ENCODE data around the gene BTG1. TPM values are rescaled to one million over a fixed set of nuclear protein-coding genes. Genes with fewer than 3 reads are reported as not detected.

BTG1 gene
- total and polyA plus RNA-seq, 2 experiments from 2014 or later = 15.5 to 36.2 TPM

- Histone ChIP-seq H2AFZ (no peak overlapping the region), H3K36me3 (ENCODE audit: insufficient read depth) (no peaks in the 10 kb centered on the region), H3K4me1 (ENCODE audit: insufficient read depth) (no peaks in the 10 kb centered on the region), H3K4me3 (no peak overlapping the region), H3K79me2 (replicated peaks; ENCODE audit: insufficient read depth) (no peaks in the 10 kb centered on the region), H3K9me2 (ENCODE audit: insufficient read depth) (peaks cover 8% of the 10 kb centered on the region; the same call in 1 of the 2 replicates), H3K4me2 (no peak overlapping the region), H3K27ac (ENCODE audit: low read depth) (no peak overlapping the region), H3F3A (replicated peaks; ENCODE audit: low read depth) (no peaks in the 10 kb centered on the region), H3K27me3 (ENCODE audit: insufficient read depth) (no peaks in the 10 kb centered on the region), H4K20me1 (replicated peaks; ENCODE audit: insufficient read depth) (no peaks in the 10 kb centered on the region)
- Mint-ChIP-seq H3K27me3 (ENCODE audit: insufficient read depth, low read depth, poor library complexity) (no peaks in the 10 kb centered on the region), H3K4me1 (no peaks in the 10 kb centered on the region; the same call in 2 of the 3 replicates), H3K9me3 (no peaks in the 10 kb centered on the region), H3K4me3 (no peak overlapping the region), H3K27ac (no peak overlapping the region), H3K36me3 (ENCODE audit: low read depth) (no peaks in the 10 kb centered on the region)
- DNase-seq (ENCODE audit: low spot score) = no peak
- ATAC-seq = no peak
- no peak for TF ChIP-seq NANOG (IDR thresholded peaks at IDR 0.05; ENCODE audit: borderline replicate concordance)
- no peak for TF ChIP-seq POLR2AphosphoS5 (IDR thresholded peaks at IDR 0.05; ENCODE audit: low read depth)
- no peak for TF ChIP-seq STAT1 (IDR thresholded peaks at IDR 0.05; ENCODE audit: unreplicated experiment)
- no peak for TF ChIP-seq ETS1 (IDR thresholded peaks at IDR 0.05)
- no peak for TF ChIP-seq ZNF331 (CRISPR knock-in tag; IDR thresholded peaks at IDR 0.05; ENCODE audit: low read depth)
- no peak for TF ChIP-seq ZNF114 (CRISPR knock-in tag; IDR thresholded peaks at IDR 0.05)
- TF ChIP-seq REST (IDR thresholded peaks at IDR 0.05; ENCODE audit: unreplicated experiment) = no peak
- TF ChIP-seq ZNF462 (CRISPR knock-in tag; IDR thresholded peaks at IDR 0.05) = no peak
- no peak for TF ChIP-seq EZH2 (IDR thresholded peaks at IDR 0.05; ENCODE audit: low read depth, unreplicated experiment)
- TF ChIP-seq JUNB (IDR thresholded peaks at IDR 0.05; ENCODE audit: unreplicated experiment) = no peak
- no peak for TF ChIP-seq EZH2phosphoT487 (IDR thresholded peaks at IDR 0.05; ENCODE audit: unreplicated experiment)
- no peak for TF ChIP-seq CREB1 (CRISPR knock-in tag; IDR thresholded peaks at IDR 0.05; ENCODE audit: low read depth)
These were observed 10.1 kb upstream of the BTG1 start for GRCh38 chr12:92155733-92156132.

All from GM23338 (cell line).